Kidney tubule cell (primary cell): ENCODE measurements around the gene FPR3.
A peak's percentile ranks its signal among the peaks of the same experiment; 100 is the strongest.

ENCODE experiments used
- DNase-seq: peaks from one replicate; pipeline ENCODE4 v3.0.0-alpha.2; 2018; ENCODE audit warnings: low spot score

The FPR3 gene

GRCh38 chr19:51807111-51807701, 12.2 kb downstream of the FPR3 start:
- peak; percentile 47 for DNase-seq

- DNase-seq: no peak
Observed at GRCh38 chr19:51807925-51808324, 13.0 kb downstream of the FPR3 start.

DNA sequence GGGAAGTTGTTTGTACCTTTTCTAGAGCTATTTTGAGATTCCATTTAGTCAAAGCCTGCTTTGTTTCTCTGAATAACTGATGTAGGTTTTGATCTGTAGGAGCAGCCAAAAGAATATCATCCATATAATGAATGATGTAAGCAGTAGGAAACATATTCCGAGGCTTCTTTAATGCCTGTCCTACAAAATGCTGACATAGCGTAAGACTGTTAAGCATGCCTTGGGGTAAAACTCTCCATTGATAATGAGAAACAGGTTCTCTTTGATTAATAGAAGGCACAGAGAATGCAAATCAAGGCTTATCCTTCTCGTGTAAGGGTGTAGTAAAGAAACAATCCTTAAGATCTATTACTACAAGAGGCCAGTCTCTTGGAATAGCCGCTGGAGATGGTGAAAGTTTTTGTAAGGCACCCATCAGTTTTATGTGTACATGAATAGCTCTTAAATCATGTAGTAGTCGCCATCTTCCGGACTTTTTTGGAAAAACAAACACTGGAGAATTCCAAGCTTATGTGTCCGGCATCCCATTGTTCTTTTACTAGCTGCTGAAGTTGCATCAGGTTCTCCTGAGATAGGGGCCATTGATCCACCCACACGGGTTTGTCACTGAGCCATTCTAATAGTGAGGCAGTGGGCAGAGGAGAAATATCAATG, 13.5 kb downstream of the FPR3 start:
- DNase-seq: no peak

DNA sequence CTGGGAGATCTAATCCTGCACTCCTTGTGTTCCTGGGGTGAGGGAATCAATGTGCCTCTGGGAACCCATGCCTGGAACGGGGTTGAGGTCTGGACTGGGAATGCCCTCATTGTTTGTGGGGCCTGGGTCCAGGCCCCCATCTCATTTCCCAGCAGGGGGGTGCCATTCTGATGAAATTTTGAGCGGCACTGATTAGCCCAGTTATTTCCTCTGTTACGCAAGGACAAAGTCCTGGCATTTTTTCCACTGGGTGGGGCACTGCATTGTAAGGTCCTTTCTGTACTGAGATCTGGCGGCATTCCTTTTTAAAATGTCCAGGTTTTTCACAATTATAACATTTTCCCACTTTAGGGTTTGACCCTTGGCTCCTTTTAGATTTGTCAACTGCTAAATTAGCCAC, 14.8 kb downstream of the FPR3 start:
- DNase-seq: no peak

GRCh38 chr19:51810223-51810622, 15.3 kb downstream of the FPR3 start:
- no peak for DNase-seq

DNA sequence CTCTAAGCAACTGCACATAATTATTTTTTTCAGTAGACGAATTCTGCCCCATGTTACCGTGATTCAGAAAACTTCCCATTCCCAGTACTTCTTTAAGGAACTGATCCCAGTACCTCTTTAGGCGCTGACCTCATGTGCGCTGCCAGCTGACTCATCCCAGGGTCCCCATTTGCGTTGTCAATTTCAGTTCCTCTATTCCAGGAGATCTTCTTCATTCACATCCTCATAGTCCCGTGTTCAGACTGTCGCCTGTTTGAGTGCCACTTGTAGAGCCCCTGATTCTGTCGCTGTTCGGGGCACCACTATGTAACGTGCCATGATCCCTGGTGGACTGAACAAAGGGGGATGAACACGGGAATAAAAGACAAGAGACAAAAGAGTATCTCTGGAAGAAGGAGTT, 16.4 kb downstream of the FPR3 start:
- DNase-seq: no peak

DNA sequence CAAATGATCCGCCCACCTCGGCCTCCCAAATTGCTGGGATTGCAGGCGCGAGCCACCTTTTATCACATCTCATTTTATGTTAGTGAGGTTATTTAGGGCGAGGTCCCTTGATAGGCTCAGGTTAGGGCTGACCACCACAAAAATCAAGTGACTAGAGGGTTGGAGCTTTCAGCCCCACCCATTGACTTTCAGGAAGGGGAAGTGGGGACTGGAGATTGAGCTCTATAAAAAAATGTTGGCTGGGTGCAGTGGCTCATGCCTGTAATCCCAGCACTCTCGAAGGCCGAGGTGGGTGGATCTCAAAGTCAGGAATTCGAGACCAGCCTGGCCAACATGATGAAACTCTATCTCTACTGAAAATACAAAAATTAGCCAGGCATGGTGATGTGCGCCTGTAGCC, 20.1 kb downstream of the FPR3 start:
- no peak for DNase-seq

DNA sequence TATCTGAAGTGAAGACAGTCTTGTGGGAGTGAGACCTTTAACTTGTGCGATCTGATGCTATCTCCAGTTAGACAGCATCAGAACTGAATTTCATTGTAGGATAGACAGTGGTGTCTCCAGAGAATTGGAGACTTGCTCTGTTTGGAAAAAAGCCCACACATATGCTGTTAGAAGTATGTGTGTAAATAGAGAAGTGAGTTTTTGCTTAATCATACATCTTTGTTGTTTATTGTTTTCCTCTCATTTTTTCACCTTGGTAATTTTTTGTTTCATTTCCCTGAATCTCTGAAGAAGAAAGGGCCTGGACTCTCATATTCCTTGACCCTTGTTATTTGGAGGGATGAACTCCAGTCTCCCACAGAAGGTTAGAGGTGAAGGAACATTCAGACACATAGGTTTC, 21.8 kb downstream of the FPR3 start:
- DNase-seq: no peak

DNA sequence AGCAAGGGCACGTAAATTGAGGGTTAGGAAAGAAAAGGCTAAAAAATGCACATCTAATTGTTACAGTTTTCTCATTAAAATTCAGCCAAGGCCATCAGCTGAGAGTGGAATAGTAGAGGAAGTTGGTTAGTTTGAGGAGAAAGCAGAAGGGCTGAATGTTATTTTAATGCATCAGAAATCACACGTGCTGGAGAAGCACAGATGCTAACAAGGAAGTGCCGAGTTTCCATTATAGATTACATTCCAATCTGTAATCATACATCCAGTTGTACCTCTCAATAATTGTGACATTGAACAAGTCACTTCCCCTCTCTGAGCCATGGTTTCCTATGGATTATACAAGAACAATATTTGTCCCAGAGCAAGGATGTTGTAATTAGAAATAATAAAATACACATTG, 25.1 kb downstream of the FPR3 start:
- no peak for DNase-seq

GRCh38 chr19:51820831-51821446, 26.0 kb downstream of the FPR3 start:
- DNase-seq: no peak

DNA sequence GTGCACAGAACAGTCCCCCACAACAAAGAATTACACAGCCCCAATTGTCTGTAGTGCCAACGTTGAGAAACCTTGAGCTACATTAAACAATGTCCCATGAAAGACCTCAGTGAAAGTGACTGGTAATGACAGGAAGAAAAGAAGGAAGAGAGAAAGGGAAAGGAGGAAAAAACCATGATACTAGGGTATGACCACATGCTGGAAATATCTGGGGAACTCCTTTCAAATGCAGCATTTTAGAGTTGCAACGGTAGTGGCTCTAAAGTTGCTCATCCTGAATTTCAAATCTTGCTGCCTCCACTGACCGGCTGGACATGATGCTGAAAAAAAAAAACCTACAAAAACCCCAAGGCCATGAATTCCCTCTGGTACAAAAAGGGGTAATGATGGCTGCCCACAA, 26.5 kb downstream of the FPR3 start:
- no peak for DNase-seq

DNA sequence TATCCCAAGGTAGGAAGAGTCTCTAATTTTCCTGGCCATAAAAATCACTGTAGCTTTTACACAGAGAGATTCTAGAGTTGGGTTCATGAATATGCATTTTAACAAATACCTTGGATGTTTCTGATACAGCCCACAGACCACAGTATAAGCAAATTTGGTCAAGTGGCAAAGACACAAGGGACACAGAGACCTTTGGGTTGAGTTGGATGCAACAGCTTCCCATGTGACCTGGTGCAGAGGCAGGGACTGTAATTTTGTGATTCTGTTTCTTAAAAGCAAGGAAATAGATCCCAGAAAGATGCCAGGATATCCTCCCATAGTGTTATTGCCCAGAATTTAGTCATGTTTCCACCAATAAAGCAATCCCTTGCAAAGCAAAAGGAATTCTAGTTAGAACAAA, 27.0 kb downstream of the FPR3 start:
- no peak for DNase-seq

- DNase-seq: no peak
Observed at GRCh38 chr19:51822325-51822724, 27.4 kb downstream of the FPR3 start.

GRCh38 chr19:51822946-51823345, 28.0 kb downstream of the FPR3 start:
- no peak for DNase-seq

DNA sequence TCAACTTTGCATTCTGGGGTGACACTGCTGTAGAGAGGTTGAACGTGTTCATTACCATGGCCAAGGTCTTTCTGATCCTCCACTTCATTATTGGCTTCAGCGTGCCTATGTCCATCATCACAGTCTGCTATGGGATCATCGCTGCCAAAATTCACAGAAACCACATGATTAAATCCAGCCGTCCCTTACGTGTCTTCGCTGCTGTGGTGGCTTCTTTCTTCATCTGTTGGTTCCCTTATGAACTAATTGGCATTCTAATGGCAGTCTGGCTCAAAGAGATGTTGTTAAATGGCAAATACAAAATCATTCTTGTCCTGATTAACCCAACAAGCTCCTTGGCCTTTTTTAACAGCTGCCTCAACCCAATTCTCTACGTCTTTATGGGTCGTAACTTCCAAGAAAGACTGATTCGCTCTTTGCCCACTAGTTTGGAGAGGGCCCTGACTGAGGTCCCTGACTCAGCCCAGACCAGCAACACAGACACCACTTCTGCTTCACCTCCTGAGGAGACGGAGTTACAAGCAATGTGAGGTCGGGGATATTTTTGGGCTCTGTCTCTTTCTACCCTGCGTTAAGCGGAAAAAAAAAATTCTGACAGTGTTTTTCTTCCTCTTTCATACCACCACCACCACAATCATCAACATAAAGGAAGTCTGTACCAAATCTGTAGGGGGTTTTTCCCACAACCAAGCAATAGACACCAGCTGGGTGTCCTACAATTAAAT, 29.5 kb downstream of the FPR3 start:
- DNase-seq: no peak

DNA sequence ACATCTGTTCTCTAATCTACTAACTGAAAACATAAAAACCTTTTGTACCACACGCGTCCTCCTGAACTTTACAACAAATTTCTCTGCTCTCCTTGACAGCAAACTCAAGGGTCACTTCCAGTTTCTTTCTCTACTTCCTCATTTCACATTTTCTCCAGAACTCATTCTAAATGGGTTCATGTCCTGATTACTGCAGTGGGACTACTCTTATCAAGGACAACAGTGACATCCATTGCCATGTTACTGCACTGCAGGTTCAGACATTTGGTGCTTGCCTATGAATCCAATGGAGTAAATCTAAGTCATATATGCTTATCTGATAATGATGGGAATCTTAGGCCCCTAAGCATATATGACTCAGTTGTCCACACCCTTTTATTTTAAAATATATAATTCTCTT, 35.3 kb downstream of the FPR3 start:
- DNase-seq: no peak

DNA sequence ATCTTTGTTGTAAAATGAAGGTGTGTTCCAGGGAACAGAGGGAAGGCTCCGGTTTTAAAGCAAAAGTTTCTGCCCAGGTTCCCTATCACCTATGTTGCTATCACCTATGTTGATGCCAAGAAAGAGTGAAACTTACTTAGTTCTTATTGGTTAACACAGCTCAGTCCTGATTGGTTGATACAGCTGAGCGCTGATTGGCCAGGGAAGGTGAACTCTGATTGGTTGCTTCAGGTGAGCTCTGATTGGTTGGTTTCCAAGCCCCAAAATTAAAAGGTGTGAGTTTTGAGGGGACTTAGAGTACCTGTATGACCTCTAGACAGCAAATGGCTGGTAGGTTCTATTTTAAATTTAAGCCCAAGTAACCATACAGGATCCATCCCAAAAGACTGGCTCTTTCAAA, 42.2 kb downstream of the FPR3 start:
- no peak for DNase-seq

- no peak for DNase-seq
Observed at GRCh38 chr19:51861870-51862622, 67.1 kb downstream of the FPR3 start.

- no peak for DNase-seq
Observed at GRCh38 chr19:51873097-51873496, 78.1 kb downstream of the FPR3 start.
